D341Med (cell line): ENCODE data around the gene FURIN.
"Not testable (repeated sequence)": the region's sequence is repeated elsewhere in the genome, so short reads cannot be mapped to it uniquely, and the experiment has no call there.

Source experiments
- DNase-seq: peaks from one replicate; pipeline ENCODE4 v3.0.0; 2012; ENCODE audit warnings: low spot score

FURIN gene

DNA sequence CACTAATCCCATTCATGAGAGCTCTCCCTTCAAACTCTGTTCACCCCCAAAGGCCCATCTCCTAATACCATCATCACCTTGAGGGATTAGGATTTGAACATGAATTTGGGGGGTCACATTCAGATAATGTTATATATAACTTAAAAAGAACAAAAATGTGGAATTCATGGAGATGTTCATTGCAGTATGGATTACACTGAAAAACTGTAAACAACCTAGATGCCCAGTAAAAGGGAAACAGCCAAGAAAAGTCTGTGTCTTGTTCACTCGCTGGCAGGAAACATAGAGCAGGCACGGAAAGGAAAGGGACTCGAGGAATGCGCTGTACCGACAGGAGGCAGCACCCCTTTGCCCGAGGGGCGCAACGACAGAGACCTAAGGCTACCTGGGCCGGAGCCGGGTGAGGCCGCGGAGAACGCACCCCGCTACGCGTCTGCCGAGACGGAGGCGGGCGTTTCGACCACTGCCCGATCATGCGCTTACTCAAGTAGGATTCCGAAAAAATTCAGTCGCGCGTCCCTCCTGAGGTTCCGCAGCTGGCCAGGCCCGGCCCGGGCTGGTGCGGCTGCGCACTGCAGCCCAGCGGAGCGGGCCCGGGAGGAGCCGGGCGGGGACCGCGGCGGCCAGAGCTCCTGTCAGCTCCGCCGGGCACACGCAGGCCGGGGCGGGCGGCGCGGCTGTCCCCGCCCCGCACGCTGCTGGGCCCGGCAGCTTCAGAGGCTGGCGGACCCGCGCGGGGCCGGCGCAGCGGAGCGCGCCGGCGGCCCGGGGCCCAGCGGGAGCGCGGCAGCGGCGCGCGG lies 33.9 kb downstream of the FURIN start:
- DNase-seq: peak; percentile 98

DNA sequence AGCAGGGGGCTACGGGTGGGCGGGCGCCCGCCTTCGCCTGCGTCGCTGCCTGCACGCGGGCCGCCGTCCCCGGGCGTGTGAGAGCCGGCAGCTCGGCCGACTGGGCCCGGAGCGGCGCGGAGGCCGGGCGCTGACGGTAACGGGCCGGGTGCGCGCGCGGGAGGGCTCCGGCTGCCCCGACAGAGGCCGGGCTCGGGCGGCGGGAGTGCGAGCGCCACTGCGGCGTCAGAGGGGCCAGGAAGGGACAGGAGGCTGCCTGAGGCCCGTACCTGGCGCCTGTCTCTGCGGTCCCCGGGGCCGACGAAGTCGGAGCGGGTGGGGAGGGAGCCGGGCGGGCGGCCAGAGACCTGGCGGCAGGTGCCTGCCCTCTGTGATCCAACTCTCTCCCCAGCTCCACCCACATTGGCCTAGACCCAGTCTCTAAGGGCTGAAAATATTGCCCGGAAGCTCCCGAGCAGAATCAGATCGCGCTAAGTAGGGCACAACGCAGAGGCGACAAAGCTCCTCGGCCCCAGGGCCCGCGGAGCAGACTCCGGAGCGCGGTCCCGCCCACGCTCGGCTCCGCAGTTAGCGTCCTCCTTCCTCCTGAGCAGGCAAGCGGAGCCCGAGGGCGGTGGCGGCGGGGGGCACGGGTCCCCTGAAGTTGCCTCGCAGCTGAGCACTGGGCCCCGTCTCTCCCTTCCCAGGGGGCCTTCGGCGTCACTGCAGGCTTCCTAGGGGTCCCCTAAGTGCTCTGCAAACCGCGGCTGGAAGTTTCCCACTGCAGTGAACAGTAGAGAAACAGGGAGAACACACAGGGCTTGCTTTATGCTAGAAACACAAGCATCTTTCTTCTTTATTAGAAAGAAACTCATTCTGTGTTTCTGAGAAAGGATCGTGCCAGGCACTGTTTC lies 34.7 kb downstream of the FURIN start, which contains the start of gene MAN2A2:
Gene MAN2A2 (plus strand): TSS at position 463 of the 893 bp plus-strand sequence. CDS start 906 bp downstream, outside the sequence.
- peak; percentile 85 for DNase-seq

- DNase-seq: no peak
Measured at GRCh38 chr15:90903733-90904536, 35.5 kb downstream of the FURIN start.

- DNase-seq: no peak
Measured at GRCh38 chr15:90904746-90905145, 36.4 kb downstream of the FURIN start.

- no peak for DNase-seq
Measured at GRCh38 chr15:90905306-90906180, 37.2 kb downstream of the FURIN start.

- no peak for DNase-seq
Measured at GRCh38 chr15:90906181-90906849, 37.9 kb downstream of the FURIN start.

DNA sequence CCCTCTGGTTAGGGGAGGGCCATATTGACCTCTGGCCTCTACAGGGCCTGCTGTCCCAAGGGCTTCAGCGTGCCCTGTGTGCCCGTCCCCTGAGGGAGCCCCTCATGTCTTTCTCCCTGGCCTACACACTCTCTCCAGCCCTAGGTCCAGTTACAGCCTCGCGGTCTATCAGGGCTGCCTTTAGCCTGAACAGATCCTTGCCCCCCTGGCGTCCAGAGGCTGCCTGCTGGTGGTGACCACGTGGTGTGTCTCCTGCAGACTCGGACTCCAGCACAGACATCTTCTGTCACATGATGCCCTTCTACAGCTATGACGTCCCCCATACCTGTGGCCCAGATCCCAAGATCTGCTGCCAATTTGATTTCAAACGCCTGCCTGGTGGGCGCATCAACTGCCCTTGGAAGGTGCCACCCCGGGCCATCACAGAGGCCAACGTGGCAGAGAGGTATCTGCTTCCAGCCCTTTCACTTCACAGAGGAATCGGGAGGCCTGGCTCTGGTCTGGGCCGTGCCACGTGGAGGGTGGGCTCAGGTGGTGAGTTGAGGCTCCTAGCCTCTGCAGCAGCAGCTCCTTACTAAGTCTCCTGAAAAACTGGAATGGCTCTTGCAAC lies 38.8 kb downstream of the FURIN start:
- no peak for DNase-seq

GRCh38 chr15:90907838-90908507 lies 39.6 kb downstream of the FURIN start:
- no peak for DNase-seq

DNA sequence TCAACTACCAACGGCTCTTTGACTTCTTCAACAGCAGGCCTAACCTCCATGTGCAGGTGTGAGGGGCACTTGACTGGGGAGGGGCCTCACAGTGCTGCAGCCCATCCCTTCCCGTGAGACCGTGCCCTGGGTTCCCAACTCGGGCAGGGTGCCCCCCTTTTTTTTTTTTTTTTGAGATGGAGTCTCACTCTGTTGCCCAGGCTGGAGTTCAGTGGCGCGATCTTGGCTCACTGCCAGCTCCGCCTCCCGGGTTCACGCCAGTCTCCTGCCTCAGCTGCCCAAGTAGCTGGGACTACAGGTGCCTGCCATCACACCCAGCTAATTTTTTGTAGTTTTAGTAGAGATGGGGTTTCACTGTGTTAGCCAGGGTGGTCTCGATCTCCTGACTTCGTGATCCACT lies 41.1 kb downstream of the FURIN start:
- DNase-seq: not testable (repeated sequence)

GRCh38 chr15:90909976-90910375 lies 41.6 kb downstream of the FURIN start:
- DNase-seq: no peak

DNA sequence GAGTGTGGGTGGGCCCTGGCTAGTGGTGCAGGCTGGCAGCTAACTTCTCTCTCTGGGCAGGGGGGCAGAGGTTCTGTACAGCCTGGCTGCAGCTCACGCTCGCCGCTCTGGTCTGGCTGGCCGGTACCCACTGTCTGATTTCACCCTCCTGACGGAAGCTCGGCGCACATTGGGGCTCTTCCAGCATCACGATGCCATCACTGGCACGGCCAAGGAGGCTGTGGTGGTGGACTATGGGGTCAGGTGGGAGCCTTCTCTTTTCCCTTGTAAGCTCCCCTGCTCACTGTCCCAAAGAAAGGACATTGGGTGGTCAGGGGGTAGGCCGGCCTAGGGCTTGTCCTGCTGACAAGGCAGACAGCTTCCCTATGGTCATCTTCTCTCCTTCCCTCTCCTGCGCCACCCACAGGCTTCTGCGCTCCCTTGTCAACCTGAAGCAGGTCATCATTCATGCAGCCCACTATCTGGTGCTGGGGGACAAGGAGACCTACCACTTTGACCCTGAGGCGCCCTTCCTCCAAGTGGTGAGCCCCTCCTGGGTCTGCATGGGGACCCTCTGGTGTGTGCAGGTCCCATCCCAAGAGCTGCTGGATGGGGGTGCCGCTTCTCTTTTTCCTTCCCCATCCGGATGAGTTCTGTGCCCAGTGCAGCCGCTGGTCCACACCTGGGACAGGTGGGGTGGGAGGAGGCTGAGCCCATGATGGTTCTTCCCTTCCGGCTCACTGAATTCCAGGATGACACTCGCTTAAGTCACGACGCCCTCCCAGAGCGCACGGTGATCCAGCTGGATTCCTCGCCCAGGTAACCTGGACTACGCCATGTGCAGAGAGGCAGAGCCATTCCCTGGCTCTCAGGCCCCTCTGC lies 42.3 kb downstream of the FURIN start:
- no peak for DNase-seq

- no peak for DNase-seq
Measured at GRCh38 chr15:90911302-90911623, 42.9 kb downstream of the FURIN start.

DNA sequence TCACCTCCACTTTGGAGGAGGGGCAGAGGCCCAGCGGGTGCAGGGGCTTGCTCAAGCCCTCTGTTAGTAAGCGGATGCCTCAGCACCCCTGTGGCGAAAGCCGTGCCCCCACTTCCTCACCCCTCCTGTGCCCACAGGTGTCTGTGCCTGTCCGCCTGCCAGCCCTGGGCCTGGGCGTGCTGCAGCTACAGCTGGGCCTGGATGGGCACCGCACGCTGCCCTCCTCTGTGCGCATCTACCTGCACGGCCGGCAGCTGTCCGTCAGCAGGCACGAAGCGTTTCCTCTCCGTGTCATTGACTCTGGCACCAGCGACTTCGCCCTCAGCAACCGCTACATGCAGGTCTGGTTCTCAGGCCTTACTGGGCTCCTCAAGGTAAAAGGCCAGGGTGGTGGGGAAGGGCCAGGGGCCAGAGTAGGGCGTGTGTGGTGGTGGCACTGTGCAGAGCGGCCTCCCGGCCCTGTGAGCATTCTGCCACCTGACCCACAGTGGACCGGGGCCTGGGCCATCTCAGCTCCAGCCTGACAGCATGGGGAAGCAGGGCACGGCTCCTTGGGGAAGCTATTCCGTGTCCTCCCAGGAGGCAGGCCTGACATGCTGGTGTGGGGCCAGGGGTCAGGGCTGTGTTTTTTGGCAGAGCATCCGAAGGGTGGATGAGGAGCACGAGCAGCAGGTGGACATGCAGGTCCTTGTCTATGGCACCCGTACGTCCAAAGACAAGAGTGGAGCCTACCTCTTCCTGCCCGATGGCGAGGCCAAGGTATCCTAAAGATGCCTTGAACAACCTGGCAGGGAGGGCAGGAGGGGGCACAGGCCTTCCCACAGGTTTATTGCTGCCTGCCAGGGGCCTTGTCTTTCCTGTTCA lies 43.8 kb downstream of the FURIN start:
- DNase-seq: no peak

GRCh38 chr15:90912770-90913075 lies 44.3 kb downstream of the FURIN start:
- no peak for DNase-seq

DNA sequence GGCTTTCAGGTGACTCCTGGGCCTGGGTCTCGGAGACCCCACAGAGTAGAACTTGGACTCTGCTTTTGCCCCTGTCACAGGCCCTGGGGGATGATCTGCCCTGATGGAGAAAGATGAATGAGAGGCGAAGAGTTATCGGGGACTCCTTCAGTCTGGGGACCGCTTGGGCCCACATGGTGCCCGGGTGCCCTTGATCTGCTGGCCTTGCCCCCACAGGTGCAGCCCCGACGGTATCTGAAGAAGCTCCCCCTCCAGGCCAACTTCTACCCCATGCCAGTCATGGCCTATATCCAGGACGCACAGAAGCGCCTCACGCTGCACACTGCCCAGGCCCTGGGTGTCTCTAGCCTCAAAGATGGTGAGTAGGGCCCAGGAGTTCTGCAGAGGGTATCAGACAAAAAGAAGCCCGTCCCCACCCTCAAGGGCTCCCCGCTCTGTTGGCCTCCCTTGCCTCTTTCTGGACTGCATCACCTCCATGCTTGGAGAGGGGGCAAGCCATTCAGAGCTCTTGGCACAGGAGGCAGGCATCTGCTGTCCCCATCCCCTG lies 45.1 kb downstream of the FURIN start:
- no peak for DNase-seq

DNA sequence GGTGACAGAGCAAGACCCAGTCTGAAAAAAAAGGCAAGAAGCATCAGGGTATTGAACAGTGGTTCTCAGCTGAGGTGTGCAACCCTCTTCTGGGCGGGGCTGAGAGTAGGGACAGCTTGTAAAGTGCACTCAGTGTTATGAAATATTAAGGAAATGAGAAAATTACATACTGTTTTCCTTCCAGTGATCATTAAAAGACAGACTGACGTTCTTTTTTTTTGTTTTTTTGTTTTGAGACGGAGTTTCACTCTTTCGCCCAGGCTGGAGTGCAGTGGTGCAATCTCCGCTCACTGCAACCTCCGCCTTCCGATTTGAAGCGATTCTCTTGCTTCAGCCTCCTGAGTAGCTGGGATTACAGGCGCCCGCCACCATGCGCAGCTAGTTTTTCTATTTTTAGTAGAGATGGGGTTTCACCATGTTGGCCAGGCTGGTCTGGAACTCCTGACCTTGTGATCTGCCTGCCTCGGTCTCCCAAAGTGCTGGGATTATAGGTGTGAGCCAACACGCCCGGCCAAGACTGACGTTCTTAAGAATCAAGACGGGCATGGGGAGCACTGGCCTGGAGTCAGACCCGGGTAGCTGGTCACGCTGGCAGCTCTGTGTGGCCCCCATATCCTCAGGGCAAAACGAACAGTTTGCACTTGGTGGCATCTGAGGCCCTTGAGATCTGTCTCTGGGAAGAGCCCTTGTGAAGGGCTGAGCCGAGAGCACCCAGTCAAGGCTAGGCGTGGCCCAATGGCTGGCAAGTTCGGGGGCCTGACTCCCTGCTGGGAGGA lies 46.1 kb downstream of the FURIN start:
- no peak for DNase-seq
